Fibroblast of the aortic adventitia (primary cell): Measurements from ENCODE around the gene CCNY. TPM values are rescaled to one million over a fixed set of nuclear protein-coding genes. Genes with fewer than 3 reads are reported as not detected.
A peak's percentile ranks its signal among the peaks of the same experiment; 100 is the strongest.

Experiments used
- DNase-seq: peaks from one replicate; pipeline ENCODE4 v3.0.0-alpha.2; 2010; ENCODE audit warnings: low read depth
- H3K4me3 ChIP-seq: 2 replicates; pipeline ENCODE4 v1.5.1; 2011; ENCODE audit warnings: low read depth, mild to moderate bottlenecking, control low read depth, low read length, moderate library complexity
- total RNA-seq: library from RNA; depleted of rRNA; stranded (reverse); fragments of >200 nt; gene quantifications from 2 replicates; pipeline ENCODE4 v1.2.3, GENCODE V29; 2012; ENCODE audit warnings: low replicate concordance
- TF ChIP-seq, protein P1 (sequence below): IDR thresholded peaks from 2 replicates; pipeline ENCODE4 v1.5.1; 2011; ENCODE audit warnings: mild to moderate bottlenecking, low read length, control low read depth, inconsistent platforms; ENCODE audit not compliant: insufficient read depth

Gene CCNY
- total RNA-seq, 1 donor: 55.4 TPM

DNA sequence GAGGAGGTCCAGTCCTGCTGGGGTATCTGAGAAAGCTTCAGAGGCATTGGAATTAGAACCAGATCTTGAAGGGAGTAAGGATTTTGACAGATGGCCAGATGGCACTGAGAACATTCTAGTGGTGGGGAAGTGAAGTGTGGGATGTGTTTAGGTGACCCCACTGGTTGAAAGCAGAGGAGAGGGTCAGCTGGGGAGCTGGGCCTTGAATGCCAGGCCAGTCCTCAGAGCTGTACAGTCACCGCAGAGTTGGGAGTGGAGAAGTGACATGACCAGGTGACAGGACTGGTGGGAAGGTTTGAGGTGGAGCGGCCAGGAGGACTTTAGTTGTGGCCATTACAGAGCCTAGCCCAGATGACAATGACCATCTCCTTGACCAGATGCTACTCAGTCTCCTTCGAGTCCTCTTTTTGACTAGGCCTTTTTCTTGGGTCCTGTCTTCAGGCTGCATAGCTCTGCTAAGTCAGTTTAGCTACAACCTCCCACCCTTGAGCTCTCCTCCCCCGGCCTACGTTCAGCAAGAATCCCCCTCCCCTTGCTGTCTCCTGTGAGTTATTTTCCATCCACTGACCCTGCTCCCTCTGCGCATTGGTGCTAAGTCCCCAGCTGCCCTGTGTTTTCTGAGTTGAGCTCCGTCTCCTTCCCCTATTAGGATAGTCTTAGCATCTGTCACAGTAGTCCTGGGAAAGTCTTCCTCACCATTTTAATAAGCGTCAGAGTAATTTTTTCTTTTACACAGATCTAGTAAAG, 56.3 kb downstream of the CCNY start:
- TF ChIP-seq, protein P1, sequence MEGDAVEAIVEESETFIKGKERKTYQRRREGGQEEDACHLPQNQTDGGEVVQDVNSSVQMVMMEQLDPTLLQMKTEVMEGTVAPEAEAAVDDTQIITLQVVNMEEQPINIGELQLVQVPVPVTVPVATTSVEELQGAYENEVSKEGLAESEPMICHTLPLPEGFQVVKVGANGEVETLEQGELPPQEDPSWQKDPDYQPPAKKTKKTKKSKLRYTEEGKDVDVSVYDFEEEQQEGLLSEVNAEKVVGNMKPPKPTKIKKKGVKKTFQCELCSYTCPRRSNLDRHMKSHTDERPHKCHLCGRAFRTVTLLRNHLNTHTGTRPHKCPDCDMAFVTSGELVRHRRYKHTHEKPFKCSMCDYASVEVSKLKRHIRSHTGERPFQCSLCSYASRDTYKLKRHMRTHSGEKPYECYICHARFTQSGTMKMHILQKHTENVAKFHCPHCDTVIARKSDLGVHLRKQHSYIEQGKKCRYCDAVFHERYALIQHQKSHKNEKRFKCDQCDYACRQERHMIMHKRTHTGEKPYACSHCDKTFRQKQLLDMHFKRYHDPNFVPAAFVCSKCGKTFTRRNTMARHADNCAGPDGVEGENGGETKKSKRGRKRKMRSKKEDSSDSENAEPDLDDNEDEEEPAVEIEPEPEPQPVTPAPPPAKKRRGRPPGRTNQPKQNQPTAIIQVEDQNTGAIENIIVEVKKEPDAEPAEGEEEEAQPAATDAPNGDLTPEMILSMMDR: no peak
- DNase-seq: no peak
- H3K4me3 ChIP-seq: no peak overlapping the region

DNA sequence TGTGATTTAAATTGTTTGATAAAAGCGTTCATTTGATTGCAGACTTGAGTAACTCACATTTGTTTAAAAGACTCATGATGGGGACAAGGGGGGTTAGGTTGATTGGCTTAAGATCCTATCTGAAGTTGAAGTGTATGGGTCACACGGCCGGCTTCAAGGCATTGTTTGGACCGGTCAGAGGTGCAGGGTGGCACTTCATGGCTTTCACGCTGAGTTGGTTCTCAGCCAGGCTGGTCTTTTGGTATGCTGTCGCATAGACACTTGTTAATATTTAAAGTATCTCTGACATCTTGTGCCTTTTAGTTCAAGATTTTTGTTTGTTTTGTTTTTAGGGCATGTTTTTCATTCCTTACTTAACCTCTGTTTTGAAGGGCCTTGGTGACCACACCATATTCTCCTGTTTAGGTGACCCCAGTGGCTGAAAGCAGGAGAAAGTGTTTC, 58.1 kb downstream of the CCNY start:
- DNase-seq: no peak
- H3K4me3 ChIP-seq: no peak overlapping the region
- TF ChIP-seq, protein P1: no peak

DNA sequence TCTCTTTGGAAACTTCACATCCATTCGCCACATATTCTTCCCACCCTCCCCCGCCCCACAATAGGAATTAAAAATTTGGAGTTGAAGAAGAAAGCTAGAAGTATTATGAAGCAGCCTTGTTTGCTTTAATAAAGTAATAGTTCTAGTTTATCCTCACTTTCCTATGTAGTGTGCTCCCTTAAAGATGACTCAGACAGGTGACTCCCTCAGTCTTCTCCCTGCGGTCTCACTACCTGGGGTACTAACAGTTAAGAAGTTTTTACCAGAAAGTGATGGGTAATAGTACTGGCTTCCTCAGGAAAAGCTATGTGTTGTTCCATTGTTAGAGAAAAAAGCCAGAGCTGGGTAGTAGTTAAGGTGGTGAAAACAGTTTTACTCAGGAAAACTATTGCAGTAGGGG, 58.6 kb downstream of the CCNY start:
- H3K4me3 ChIP-seq: no peak overlapping the region
- DNase-seq: no peak
- TF ChIP-seq, protein P1: no peak

DNA sequence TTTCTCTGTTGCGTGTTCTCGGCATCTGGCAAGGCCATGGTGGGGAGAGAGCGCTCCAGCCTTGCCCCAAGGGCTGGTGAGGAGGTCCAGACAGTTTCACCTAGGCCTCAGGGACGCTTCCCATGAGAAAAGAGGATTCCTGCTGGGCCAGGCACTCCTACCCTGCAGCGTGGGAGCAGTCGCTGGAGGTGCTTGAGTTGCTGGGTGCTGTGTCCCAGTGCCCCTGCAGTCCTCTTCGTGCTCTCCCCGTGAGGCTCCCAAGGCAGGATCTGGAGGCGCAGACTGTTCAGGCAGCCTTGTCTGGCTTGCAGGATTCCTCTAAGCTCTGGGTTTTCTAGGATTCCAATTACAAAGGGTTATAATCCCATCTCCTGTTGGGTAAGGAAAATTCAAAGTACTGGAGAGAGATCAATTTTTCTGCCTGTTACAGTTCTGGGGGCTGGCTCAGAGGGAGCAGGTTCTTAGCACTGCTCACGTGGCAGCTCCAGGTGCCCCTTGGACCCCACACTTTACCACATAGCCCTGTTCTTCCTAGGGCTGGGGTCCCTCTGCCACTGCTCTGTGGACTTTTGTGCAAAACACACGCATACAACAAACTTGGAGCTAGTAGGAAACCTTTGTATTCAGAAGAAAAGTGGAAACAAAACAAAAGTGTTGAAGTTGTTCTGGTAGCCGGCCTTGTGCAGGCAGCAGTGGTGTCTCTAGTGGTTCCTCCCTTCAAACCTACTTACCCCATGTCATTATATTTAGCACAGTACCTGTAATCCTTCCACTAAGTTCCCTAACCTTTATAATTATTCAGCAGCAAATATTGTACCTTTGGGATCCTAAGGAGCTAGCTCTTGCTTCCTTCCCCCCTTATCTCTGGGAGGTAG, 60.5 kb downstream of the CCNY start:
- DNase-seq: no peak
- no peak overlapping the region for H3K4me3 ChIP-seq
- TF ChIP-seq, protein P1: no peak

DNA sequence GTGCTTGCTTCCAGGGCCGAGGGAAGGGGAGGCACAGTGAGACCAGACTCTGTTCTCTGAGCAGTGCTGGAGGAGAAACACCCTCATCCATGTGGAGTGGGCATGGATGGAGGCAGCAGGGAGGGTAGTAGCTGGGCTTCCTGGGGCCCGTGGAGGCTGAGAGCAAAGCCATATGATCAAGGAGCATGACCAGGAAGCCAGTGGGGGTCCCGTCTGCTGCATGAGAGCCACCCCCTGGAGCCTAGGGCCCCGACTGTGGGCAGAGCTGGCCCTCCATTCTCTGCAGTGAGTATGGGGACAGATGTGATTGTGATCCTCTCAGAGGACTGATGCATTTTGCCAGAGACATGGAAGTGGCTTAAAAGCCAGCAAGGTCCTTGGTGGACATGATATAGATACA, 61.6 kb downstream of the CCNY start:
- DNase-seq: no peak
- no peak overlapping the region for H3K4me3 ChIP-seq
- TF ChIP-seq, protein P1: no peak

DNA sequence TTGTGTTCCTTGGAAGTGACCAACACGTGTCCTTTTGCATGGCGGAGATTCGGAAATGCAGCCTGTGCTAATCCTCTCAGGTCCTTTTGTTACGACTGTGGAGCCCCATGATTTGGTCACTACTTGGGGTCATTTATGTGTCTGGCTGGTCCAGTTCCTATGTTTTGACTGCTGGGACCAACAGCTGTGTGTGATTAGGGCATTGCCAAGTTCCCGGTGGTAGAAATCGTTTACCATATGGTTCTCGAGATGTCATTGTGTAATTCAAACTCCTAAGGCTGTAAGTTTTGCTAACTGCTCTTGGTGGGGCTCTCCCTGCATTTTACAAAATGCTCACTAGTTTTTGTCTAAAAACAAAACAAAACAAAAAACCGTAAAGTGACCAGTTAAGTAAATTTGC, 62.0 kb downstream of the CCNY start:
- H3K4me3 ChIP-seq: no peak overlapping the region
- DNase-seq: peak; percentile 60
- TF ChIP-seq, protein P1: no peak
